CD4-positive, alpha-beta T cell treated with Interleukin-4 for 4 hours (primary cell): Measurements from ENCODE around the gene TALDO1.
A peak's percentile ranks its signal among the peaks of the same experiment; 100 is the strongest.
"Not testable (repeated sequence)": the region's sequence is repeated elsewhere in the genome, so short reads cannot be mapped to it uniquely, and the experiment has no call there.

Experiments
- DNase-seq: peaks from one replicate; pipeline ENCODE4 v3.0.0-alpha.2; 2020

TALDO1 gene

DNA sequence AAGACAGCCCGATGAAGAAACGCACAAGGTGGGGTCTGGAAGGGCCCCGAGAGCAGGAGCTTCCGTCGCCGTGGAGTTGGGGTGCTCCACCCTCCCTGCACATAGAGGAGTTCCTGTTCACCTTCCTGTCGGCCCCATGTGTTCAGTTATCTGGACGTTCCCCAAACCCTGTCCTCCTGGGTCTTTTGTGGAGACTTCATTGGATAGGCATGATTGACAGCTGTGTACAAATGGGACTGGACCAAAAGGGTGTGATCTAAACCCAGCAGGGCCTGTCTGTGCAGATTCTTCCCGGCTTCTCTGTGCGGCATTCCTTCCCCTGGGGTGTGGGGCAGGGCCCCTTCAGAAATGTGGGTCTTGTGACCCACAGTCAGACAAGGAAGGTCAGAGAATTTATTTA is 9.4 kb upstream of the TALDO1 start:
- not testable (repeated sequence) for DNase-seq

DNA sequence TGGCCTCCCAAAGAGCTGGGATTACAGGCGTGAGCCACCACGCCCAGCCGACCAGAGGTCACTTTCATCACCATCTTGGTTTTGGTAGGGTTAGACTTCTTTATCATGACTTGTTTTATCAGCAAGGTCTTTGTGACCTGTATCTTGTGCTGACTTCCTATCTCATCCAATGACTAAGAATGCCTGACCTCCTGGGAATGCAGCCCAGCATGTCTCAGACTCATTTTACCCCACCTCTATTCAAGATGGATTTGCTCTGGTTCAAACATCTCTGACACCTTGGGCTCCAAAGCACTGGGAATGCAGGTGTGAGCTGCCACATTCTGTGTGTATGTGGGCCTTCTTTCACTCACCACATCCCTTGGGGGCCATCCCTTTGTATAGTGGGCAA is 5.1 kb upstream of the TALDO1 start:
- no peak for DNase-seq

GRCh38 chr11:742571-743201 is 4.6 kb upstream of the TALDO1 start:
- DNase-seq, result no peak

- no peak for DNase-seq
Measured at GRCh38 chr11:745428-745827, 1.8 kb upstream of the TALDO1 start.

DNA sequence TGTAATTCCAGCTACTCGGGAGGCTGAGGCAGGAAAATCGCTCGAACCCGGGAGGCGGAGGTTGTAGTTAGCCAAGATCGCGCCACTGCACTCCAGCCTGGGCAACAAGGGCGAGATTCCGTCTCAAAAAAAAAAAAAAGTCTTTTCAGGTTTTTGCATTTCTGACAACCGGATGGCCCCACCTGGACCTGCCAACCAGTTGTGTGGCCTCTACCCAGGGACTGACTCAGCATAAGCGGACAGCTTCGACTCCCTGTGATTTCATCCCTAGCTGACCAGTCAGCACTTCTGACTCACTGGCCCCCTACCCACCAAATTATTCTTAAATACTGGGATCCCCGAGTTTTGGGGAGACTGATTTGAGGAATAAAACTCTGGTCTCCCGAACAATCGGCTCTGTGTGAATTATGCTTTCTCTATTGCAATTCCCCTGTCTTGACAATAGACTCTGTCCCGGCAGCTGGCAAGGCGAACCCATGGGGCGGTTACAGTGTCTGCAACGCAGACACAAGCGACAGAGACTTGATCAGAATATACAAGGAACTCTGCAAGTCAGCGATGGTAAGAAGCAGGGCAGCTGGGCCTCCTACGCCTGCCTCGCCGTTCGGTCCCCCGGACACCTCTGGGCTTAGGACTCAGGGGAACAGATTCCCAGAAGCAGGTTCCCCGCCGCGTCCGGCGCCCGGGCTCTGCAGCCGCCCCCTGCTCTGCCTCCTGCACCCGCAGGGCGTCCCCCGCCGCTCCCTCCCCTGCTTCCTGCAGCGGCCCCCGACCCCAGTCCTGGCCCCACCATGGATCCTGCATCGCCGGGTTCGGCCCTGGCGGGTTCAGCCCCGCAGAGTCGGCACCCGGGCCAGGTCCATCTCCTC is 741 bp upstream of the TALDO1 start:
- no peak for DNase-seq

DNA sequence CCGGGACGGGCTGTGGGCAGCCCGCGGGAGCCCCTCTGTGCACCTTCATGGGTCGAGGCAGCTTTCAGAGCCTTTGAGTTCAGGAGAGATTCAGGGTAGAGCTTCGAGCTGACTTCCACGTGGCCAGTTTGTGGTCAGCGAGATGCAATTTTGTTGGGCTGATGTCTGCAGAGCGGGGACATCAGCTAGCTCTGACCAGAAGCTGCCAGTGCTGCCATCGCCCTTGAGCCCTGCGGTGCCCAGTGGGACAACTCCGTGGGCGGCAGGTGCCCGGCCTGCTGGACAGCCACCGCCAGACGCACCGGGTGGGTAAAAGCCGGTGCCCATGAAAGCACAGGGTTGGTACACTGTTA is 719 bp downstream of the TALDO1 start:
- no peak for DNase-seq

DNA sequence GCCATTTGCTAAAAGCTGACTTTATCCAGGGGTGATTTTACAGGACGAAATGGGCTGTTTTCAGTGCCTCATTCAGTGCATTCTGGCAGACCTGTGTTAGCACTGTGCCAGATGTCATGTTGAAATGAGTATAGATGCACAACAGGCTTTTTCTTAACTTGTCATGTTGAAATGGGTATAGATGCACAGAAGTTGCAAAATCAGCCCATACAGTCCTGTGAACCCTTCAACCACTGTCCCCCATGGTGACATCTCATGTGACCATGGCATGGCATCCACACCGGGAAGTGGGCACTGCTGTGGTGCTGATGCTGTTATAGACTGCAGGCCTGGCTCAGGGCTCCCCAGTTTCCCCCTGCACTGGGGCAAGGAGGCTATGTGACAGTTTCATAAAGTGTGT is 2.5 kb downstream of the TALDO1 start:
- DNase-seq, result no peak

DNA sequence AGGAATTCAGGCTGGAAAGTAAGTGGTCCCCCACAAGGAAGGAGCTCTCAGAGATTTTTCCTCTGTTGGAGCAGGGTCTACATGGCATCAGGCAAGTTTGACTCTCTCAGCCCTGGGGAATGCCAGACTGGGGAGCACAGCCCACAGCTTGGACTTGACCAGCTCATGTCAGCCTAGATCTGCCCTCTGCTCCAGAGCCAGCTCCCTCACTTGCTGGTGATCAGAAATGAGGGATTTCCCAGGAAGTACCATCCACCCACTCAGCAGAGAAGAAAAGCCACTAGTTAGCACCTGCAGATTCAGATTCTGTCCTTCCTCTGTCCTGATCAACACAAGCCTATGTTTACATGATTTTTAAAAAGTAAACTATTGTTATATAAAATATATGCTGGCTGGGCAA is 13.0 kb downstream of the TALDO1 start:
- DNase-seq, result no peak

DNA sequence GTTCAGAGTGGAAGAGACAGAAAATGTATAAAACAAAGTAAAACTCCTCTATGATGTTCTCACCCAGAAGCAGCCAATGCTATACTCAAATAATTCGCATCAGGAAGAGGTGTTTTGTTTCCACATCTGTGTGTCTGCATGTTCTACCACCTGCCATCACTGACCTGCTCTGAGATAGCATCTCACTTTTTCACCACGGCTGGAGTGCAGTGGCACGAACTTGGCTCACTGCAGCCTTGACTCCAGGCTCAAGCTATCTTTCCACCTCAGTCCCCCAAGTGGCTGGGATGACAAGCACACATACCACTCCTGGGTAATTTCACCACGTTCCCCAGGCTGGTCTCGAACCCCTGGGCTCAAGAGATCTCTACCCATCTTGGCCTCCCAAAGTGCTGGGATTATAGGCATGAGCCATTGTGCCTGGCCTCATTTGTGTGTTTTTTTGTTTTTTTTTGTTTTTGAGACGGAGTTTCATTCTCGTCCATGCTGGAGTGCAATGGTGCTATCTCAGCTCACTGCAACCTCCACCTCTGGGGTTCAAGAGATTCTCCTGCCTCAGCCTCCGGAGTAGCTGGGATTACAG is 14.4 kb downstream of the TALDO1 start:
- no peak for DNase-seq

DNA sequence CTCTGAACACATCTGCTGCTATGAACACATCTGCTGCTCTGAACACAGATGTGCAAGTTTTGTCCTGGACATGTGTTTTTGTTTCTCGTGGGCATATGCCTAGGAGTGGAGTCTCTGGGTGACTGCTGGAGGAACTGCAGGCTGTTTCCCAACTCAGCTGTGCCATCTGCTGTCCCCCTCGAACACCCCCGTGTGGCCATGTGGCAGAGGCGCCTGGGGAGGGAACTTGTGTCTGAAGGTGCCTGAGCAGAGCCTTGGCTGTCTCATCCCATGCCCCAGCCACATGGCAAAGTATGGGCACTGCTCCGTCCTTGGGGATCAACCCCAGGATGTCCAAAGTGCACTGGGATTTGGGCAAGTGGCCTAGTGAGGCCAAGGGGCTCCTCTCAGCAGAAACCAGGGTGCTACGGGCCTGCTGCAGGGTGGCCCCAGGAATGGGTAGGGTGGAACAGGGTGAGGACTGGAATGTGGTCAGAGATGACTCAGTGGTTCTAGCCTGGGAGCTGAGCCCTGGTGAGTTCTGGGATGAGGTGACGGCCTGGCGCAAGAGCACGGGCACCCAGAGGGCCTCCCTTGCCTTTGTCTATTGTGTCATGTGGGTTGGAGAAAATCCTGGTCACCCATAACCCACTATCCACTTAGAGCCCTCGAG is 15.3 kb downstream of the TALDO1 start:
- DNase-seq, result no peak

- DNase-seq, result no peak
Measured at GRCh38 chr11:763073-763463, 15.8 kb downstream of the TALDO1 start.

GRCh38 chr11:763549-764321 is 16.5 kb downstream of the TALDO1 start:
- no peak for DNase-seq

DNA sequence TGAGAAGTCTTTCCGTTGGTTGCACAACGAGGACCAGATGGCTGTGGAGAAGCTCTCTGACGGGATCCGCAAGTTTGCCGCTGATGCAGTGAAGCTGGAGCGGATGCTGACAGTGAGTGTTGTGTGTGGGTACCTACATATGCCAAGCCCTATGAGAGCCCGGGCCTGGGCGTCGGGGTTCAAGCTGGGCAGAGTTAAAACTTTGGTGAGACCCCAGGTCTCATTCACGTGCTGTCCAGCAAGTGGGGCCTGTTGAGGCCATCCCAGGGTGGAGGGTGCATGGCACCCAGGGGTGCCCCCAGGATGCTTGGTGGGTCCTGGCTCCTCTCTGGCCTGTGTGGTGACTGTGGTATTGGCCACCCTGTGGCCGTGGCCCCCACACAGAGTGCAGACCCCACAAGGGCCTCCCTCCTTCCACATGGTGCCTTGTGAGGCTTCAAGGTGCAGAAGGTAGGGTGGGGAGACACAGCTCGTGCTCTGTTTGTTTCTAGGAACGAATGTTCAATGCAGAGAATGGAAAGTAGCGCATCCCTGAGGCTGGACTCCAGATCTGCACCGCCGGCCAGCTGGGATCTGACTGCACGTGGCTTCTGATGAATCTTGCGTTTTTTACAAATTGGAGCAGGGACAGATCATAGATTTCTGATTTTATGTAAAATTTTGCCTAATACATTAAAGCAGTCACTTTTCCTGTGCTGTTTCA is 17.2 kb downstream of the TALDO1 start:
- DNase-seq, result no peak

DNA sequence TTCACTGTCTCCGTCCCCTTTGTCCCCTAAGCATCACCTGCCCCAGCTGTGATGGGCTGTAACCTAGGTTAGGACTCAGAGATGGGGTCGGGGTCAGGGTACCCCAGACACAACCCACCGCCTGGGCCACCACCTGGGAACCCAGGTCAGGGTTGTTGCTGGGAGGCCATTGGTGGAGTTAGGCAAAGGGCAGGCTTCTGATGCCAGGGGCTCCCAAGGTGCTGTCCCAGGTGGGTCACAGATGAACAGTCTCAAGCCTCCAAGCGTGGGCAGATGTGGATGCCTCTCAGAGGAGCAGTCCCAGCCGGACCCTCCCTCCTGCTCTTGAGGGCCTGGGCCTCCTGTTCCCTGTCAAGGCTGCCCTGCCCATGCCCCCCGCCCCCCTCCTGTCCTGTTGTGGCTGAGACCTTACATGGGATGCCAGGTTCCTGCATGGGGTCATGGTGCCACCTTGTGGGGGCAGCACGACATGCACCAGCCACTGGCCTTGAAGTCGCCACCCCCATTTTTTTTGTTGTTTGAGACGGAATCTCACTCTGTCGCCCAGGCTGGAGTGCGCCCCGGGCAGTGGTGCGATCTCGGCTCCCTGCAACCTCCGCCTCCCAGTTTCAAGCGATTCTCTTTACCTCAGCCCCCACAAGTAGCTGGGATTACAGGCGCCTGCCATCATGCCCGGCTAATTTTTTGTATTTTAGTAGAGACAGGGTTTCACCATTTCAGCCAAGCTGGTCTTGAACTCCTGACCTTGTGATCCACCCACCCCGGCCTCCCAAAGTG is 17.9 kb downstream of the TALDO1 start:
- peak; percentile 66 for DNase-seq

DNA sequence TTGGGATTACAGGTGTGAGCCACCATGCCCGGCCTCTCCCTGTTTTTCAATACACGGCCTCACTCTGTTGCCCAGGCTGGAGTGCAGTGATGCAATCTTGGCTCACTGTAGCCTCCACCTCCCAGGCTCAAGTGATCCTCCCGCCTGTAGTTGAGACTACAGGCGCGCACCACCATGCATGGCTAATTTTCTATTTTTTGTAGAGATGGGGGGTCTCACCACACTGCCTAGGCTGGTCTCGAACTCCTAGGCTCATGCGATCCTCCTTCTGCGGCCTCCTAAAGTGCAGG is 18.5 kb downstream of the TALDO1 start:
- no peak for DNase-seq

GRCh38 chr11:766106-766935 is 19.1 kb downstream of the TALDO1 start:
- DNase-seq, result no peak

GRCh38 chr11:766936-767210 is 19.6 kb downstream of the TALDO1 start:
- no peak for DNase-seq

DNA sequence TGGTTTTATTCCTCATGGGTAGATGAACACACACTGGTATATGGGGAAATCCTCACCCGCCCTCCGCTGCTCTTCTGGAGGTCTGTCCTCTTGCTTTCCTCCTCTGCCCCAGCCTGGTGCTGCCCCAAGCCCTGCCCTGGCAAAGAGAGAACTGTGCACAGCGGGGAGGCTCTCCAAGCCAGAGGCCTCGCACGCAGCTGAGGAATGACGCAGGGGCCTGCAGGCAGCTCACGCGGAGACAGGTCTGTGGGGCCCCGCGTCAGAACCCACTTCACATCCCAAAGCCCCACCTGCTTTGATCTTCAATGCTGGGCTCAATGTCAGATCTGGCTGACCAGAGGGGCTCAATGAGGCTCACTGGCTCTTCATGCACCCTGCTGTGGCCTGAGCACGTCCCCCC is 20.0 kb downstream of the TALDO1 start:
- DNase-seq, result no peak

DNA sequence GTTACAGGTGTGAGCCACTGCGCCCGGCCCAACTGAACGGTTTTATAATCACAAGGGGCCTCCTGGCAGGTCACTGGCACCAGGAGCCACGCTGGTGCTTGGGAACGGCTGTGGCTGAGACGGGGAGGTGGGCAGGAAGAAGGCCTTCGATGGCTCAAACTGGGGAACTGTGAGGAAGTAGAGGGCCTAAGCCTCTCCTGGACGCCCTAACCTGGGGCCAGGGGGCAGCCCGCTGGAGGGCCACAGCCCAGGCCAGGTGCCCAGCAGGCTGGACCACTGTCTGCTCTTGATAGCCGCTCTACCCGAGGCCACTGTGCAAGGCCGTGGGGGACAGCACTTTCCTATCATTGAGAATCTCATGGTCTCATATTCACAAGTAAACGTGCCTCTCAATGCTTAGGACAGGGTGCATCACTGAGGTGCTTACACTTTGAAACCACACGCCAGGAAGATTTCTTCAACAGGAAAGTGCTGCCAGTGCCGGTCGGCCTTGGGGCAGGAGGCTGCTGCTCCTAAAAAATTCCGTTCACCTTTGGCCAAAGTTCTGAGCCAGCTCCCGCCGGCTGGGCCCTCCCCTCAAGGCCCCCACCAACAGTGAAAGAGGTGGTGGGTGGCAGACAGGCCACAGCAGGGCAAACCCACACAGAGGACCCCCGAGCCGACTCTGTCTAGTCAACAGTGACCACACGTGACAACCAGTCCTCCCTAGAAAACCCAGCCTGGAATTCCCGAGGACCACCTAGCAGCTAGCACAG is 22.8 kb downstream of the TALDO1 start:
- DNase-seq, result no peak
